HG02678 (cell line): ENCODE data around the gene LCN6.
A peak's percentile ranks its signal among the peaks of the same experiment; 100 is the strongest.
"Not testable (repeated sequence)": the region's sequence is repeated elsewhere in the genome, so short reads cannot be mapped to it uniquely, and the experiment has no call there.

Experiments
- ATAC-seq: cut with Tn5 transposase; IDR thresholded peaks from one replicate; pipeline ENCODE4 v1.9.1; 2021; ENCODE audit warnings: mild to moderate bottlenecking, moderate library complexity; ENCODE audit not compliant: unreplicated experiment

LCN6 gene

GRCh38 chr9:136712690-136713544, 35.4 kb downstream of the LCN6 start:
- no peak for ATAC-seq

GRCh38 chr9:136711751-136712689, 36.3 kb downstream of the LCN6 start, which contains the start of gene DIPK1B:
DIPK1B (plus strand) TSS chr9:136712572; CDS start chr9:136712666, 94 bp downstream.
- no peak for ATAC-seq

GRCh38 chr9:136711219-136711648, 37.1 kb downstream of the LCN6 start:
- ATAC-seq = not testable (repeated sequence)

GRCh38 chr9:136710543-136710942, 37.8 kb downstream of the LCN6 start:
- ATAC-seq = no peak

GRCh38 chr9:136709454-136710109, 38.7 kb downstream of the LCN6 start:
- no peak for ATAC-seq

- ATAC-seq = no peak
These were observed 40.3 kb downstream of the LCN6 start for GRCh38 chr9:136707849-136708517.

GRCh38 chr9:136707011-136707410, 41.3 kb downstream of the LCN6 start:
- ATAC-seq = no peak

GRCh38 chr9:136705564-136705963, 42.8 kb downstream of the LCN6 start:
- no peak for ATAC-seq

- not testable (repeated sequence) for ATAC-seq
These were observed 43.6 kb downstream of the LCN6 start for GRCh38 chr9:136704741-136705140.

GRCh38 chr9:136703276-136703860, 45.0 kb downstream of the LCN6 start:
- ATAC-seq = no peak

GRCh38 chr9:136701668-136702053, 46.7 kb downstream of the LCN6 start:
- no peak for ATAC-seq

GRCh38 chr9:136700959-136701667, 47.2 kb downstream of the LCN6 start:
- peak; percentile 55 for ATAC-seq

GRCh38 chr9:136700304-136700703, 48.0 kb downstream of the LCN6 start:
- ATAC-seq = no peak

GRCh38 chr9:136698635-136699246, 49.6 kb downstream of the LCN6 start:
- ATAC-seq = no peak

- ATAC-seq = no peak
These were observed 50.4 kb downstream of the LCN6 start for GRCh38 chr9:136697821-136698526.

- ATAC-seq = no peak
These were observed 51.0 kb downstream of the LCN6 start for GRCh38 chr9:136697146-136697820.

GRCh38 chr9:136696502-136696901, 51.8 kb downstream of the LCN6 start:
- no peak for ATAC-seq

GRCh38 chr9:136695955-136696354, 52.4 kb downstream of the LCN6 start:
- no peak for ATAC-seq
